GM18907 (cell line): ENCODE results near the gene MORN3.
"Not testable (repeated sequence)": the region's sequence is repeated elsewhere in the genome, so short reads cannot be mapped to it uniquely, and the experiment has no call there.

Experiments
- ATAC-seq: cut with Tn5 transposase; IDR thresholded peaks from one replicate; pipeline ENCODE4 v1.9.1; 2021; ENCODE audit warnings: mild to moderate bottlenecking, moderate library complexity; ENCODE audit not compliant: unreplicated experiment

The MORN3 gene

GRCh38 chr12:121669521-121669900 lies at the start of gene MORN3:
Gene MORN3 (minus strand): TSS chr12:121669654. CDS start chr12:121669483, 171 bp downstream.
- ATAC-seq: no peak

GRCh38 chr12:121718653-121719239 lies 49.3 kb upstream of the MORN3 start:
- no peak for ATAC-seq

- no peak for ATAC-seq
These were observed 47.7 kb upstream of the MORN3 start for GRCh38 chr12:121717041-121717699.

GRCh38 chr12:121715862-121716435 lies 46.5 kb upstream of the MORN3 start:
- no peak for ATAC-seq

- not testable (repeated sequence) for ATAC-seq
These were observed 45.6 kb upstream of the MORN3 start for GRCh38 chr12:121715055-121715454.

- no peak for ATAC-seq
These were observed 44.3 kb upstream of the MORN3 start for GRCh38 chr12:121713793-121714192.

GRCh38 chr12:121713257-121713777 lies 43.9 kb upstream of the MORN3 start:
- ATAC-seq: peak; percentile 14

GRCh38 chr12:121712461-121713256 lies 43.2 kb upstream of the MORN3 start, which contains the start of gene TMEM120B:
Gene TMEM120B (plus strand): TSS chr12:121712752. CDS start chr12:121712896, 144 bp downstream.
- ATAC-seq: peak; percentile 77

- peak; percentile 32 for ATAC-seq
These were observed 42.7 kb upstream of the MORN3 start for GRCh38 chr12:121712190-121712460.

- no peak for ATAC-seq
These were observed 42.1 kb upstream of the MORN3 start for GRCh38 chr12:121711361-121712189.

GRCh38 chr12:121709478-121709961 lies 40.1 kb upstream of the MORN3 start:
- no peak for ATAC-seq

- ATAC-seq: not testable (repeated sequence)
These were observed 39.6 kb upstream of the MORN3 start for GRCh38 chr12:121709064-121709424.

GRCh38 chr12:121708313-121709063 lies 39.0 kb upstream of the MORN3 start:
- no peak for ATAC-seq

GRCh38 chr12:121705514-121705913 lies 36.1 kb upstream of the MORN3 start:
- no peak for ATAC-seq

GRCh38 chr12:121702944-121703343 lies 33.5 kb upstream of the MORN3 start:
- ATAC-seq: no peak

- no peak for ATAC-seq
These were observed 32.3 kb upstream of the MORN3 start for GRCh38 chr12:121701667-121702277.

GRCh38 chr12:121697861-121698260 lies 28.4 kb upstream of the MORN3 start:
- ATAC-seq: not testable (repeated sequence)

GRCh38 chr12:121697093-121697698 lies 27.7 kb upstream of the MORN3 start:
- no peak for ATAC-seq

- no peak for ATAC-seq
These were observed 23.8 kb upstream of the MORN3 start for GRCh38 chr12:121693155-121693687.
